Trophoblast cell (in vitro differentiated cells and primary cell): ENCODE data around the gene KLC3.

Experiments
- DNase-seq, 2 donors: peaks; one replicate each; pipeline ENCODE4 v3.0.0-alpha.2; 2016
- H2AFZ ChIP-seq: 2 replicates; pipeline ENCODE4 v1.6.1; 2013; ENCODE audit warnings: low read length, moderate library complexity, mild to moderate bottlenecking; ENCODE audit not compliant: insufficient read depth, poor library complexity
- H2AK5ac ChIP-seq: 2 replicates; pipeline ENCODE4 v1.6.1; 2013; ENCODE audit warnings: mild to moderate bottlenecking, low read length
- H2BK120ac ChIP-seq: 2 replicates; pipeline ENCODE4 v1.6.1; 2013; ENCODE audit warnings: low read length, mild to moderate bottlenecking, moderate library complexity; ENCODE audit not compliant: insufficient read depth, poor library complexity
- H2BK12ac ChIP-seq: 2 replicates; pipeline ENCODE4 v1.6.1; 2013; ENCODE audit warnings: mild to moderate bottlenecking, low read length, moderate library complexity
- H2BK5ac ChIP-seq: 2 replicates; pipeline ENCODE4 v1.6.1; 2013; ENCODE audit warnings: low read length, low read depth, moderate library complexity, mild to moderate bottlenecking; ENCODE audit not compliant: poor library complexity
- H3K14ac ChIP-seq: 2 replicates; pipeline ENCODE4 v1.6.1; 2013; ENCODE audit warnings: mild to moderate bottlenecking, low read length
- H3K18ac ChIP-seq: 2 replicates; pipeline ENCODE4 v1.6.1; 2013; ENCODE audit warnings: mild to moderate bottlenecking, low read length
- H3K23ac ChIP-seq: 2 replicates; pipeline ENCODE4 v1.6.1; 2013; ENCODE audit warnings: low read length
- H3K27ac ChIP-seq: 2 replicates; pipeline ENCODE4 v1.5.1; 2013; ENCODE audit warnings: low read depth, mild to moderate bottlenecking, inconsistent platforms, low read length, moderate library complexity
- H3K27me3 ChIP-seq: 2 replicates; pipeline ENCODE4 v1.6.1; 2013; ENCODE audit warnings: inconsistent platforms, mild to moderate bottlenecking, low read length, moderate library complexity; ENCODE audit not compliant: insufficient read depth
- H3K36me3 ChIP-seq, 2 experiments: 1 replicate in 1 of 2; 2 replicates in 1 of 2; pipeline ENCODE4 v1.6.1; 2013; ENCODE audit warnings: low read length in 2 of 2, mild to moderate bottlenecking in 2 of 2, moderate library complexity in 1 of 2; ENCODE audit not compliant: insufficient read depth in 2 of 2, control insufficient read depth in 1 of 2
- H3K4ac ChIP-seq: 2 replicates; pipeline ENCODE4 v1.6.1; 2013; ENCODE audit warnings: low read depth, mild to moderate bottlenecking, low read length, moderate library complexity
- H3K4me1 ChIP-seq, 2 experiments: 1 replicate in 1 of 2; 2 replicates in 1 of 2; pipeline ENCODE4 v1.6.1; 2013; ENCODE audit warnings: low read length in 2 of 2, mild to moderate bottlenecking in 2 of 2, moderate library complexity in 1 of 2; ENCODE audit not compliant: insufficient read depth in 2 of 2, control insufficient read depth in 1 of 2
- H3K4me2 ChIP-seq: 2 replicates; pipeline ENCODE4 v1.6.1; 2013; ENCODE audit warnings: inconsistent platforms, mild to moderate bottlenecking, low read length, moderate library complexity
- H3K4me3 ChIP-seq: 2 replicates; pipeline ENCODE4 v1.5.1; 2013; ENCODE audit warnings: mild to moderate bottlenecking, low read depth, low read length, inconsistent platforms
- H3K79me1 ChIP-seq: one replicate; pipeline ENCODE4 v1.6.1; 2013; ENCODE audit warnings: low read length
- H3K79me2 ChIP-seq: 2 replicates; pipeline ENCODE4 v1.6.1; 2013; ENCODE audit warnings: low read length, mild to moderate bottlenecking; ENCODE audit not compliant: control insufficient read depth, insufficient read depth, poor library complexity
- H3K9ac ChIP-seq: 2 replicates; pipeline ENCODE4 v1.6.1; 2013; ENCODE audit warnings: mild to moderate bottlenecking, low read length
- H3K9me3 ChIP-seq: 2 replicates; pipeline ENCODE4 v1.6.1; 2013; ENCODE audit warnings: low read depth, mild to moderate bottlenecking, control low read depth, inconsistent platforms, low read length; ENCODE audit not compliant: insufficient read depth
- H4K12ac ChIP-seq: 2 replicates; pipeline ENCODE4 v1.6.1; 2013; ENCODE audit warnings: low read depth, mild to moderate bottlenecking, low read length, moderate library complexity
- H4K8ac ChIP-seq: 2 replicates; pipeline ENCODE4 v1.6.1; 2013; ENCODE audit warnings: low read depth, mild to moderate bottlenecking, low read length, moderate library complexity
- H4K91ac ChIP-seq: one replicate; pipeline ENCODE4 v1.6.1; 2013; ENCODE audit warnings: low read depth, mild to moderate bottlenecking, low read length, moderate library complexity
- WGBS: extraction: QIAGEN DNeasy Blood & Tissue Kit; methylation state at CpG from one replicate; pipeline ENCODE4 v1.1.7; 2013; ENCODE audit warnings: missing lambda C conversion rate; ENCODE audit not compliant: insufficient read length, insufficient coverage; ENCODE audit errors: extremely low coverage; 5-methylcytosine and 5-hydroxymethylcytosine counted together

KLC3 gene

DNA sequence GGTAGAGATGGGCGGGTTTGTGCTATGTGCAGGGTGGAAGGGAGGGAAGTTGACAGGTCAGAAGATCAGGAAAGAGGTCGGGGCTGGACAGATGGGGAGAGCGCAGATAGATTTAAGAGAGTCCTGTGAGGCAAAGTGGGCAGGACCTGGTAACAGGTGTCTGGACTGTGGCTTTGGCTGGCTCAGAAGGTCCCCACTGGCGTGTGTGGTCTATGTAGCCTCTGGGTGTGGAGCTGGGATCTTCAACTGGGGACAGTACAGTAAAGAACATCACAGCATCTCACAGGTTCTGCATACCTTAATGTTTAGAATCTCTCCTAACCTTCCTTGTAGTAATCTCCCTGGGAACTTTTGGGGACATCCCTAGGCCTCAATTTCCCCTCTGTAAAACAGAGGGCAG is 35.5 kb upstream of the KLC3 start:
- Histone ChIP-seq H3K4me3 (no peak overlapping the region), H3K9ac (no peak overlapping the region), H2BK12ac (no peak overlapping the region), H3K14ac (no peak overlapping the region), H3K36me3 (peaks cover 8 to 16% of the 10 kb centered on the region in 2 experiments), H3K9me3 (peaks cover 8% of the 10 kb centered on the region), H2BK5ac (no peak overlapping the region), H2AK5ac (no peak overlapping the region), H2BK120ac (no peak overlapping the region), H3K23ac (no peak overlapping the region), H3K4ac (no peak overlapping the region), H4K12ac (no peak overlapping the region), H3K79me1 (no peaks in the 10 kb centered on the region), H3K4me2 (no peak overlapping the region), H4K8ac (no peak overlapping the region), H2AFZ (no peak overlapping the region), H3K27me3 (no peaks in the 10 kb centered on the region), H3K4me1 (no peaks in the 10 kb centered on the region), H3K27ac (no peak overlapping the region), H3K18ac (no peak overlapping the region), H4K91ac (no peak overlapping the region), H3K79me2 (no peaks in the 10 kb centered on the region)
- WGBS: 100% methylated on average over 1 of the region's 4 CpGs
- no peak for DNase-seq

DNA sequence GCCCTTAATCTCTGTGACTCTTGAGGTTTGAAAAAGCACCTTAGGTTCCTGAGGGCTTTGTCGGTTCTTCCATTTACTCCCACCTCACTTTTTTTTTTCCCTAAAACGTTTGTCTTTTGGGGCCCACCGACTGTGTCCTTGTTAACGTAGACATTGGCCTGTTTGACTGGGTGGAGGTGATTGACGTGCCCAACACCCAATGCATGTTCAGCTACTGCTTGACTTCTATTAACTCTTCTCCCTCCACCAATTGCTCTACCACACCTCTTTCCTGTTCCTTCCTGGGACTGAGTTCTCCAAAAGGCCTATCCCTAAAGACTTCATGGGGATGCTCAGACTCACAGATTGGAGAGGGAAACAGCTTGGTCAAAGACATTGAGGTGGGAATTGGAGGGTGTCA is 35.1 kb upstream of the KLC3 start:
- Histone ChIP-seq H2BK12ac (no peak overlapping the region), H3K36me3 (peaks cover 5 to 12% of the 10 kb centered on the region in 2 experiments), H4K91ac (no peak overlapping the region), H3K18ac (no peak overlapping the region), H3K4me2 (no peak overlapping the region), H3K23ac (no peak overlapping the region), H3K79me2 (no peaks in the 10 kb centered on the region), H2BK120ac (no peak overlapping the region), H2BK5ac (no peak overlapping the region), H3K27ac (no peak overlapping the region), H3K4me3 (no peak overlapping the region), H3K27me3 (no peaks in the 10 kb centered on the region), H4K8ac (no peak overlapping the region), H3K4me1 (no peaks in the 10 kb centered on the region), H3K9me3 (peaks cover 6% of the 10 kb centered on the region), H2AK5ac (no peak overlapping the region), H3K9ac (no peak overlapping the region), H3K79me1 (no peaks in the 10 kb centered on the region), H3K14ac (no peak overlapping the region), H2AFZ (no peak overlapping the region), H4K12ac (no peak overlapping the region), H3K4ac (no peak overlapping the region)
- no peak for DNase-seq
- no CpG with 5 or more reads among the region's 5 CpGs for WGBS

DNA sequence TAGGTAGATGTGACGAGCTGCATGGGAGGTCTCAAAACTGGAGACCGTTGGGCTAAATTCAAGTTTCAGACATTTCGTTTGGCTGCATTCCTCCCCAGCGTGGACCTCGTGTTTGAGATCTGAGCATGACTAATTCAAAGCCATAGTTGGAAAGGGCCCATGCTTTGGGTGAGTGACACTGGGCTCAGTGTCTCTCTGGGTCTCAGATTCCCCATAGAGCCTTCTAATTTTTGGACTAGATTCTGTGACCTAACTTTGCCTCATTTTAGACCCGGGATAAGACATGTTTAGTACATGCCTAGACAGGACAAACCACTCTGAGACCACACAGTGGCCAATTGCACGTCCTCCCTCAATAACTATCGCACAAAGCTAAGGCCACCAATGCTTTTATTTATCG is 34.5 kb upstream of the KLC3 start:
- H3K14ac ChIP-seq: no peak overlapping the region

DNA sequence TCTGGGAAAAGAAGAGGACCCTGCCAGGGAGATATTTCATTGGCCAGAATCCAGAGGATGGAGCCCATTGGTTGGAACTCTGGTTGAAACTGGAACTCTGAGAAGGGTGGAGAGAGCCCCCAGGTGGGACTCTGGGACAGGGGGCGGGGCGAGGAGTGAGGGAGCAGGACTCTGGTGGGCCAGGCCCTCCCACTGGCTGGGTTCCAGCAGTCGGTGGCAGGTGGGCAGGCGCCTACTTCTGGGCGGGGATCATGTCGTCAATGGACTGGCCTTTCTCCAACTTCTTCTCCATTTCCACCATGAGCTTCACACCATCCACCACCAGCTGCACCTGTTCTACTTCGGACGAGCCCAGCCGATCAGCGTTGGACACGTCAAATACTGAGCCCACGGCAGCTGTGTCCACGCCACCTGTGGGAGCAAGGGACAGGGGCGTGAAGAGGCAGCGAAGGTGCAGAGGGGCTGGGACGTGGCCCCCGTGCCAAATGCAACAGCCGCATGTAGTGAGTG is 34.0 kb upstream of the KLC3 start:
- Histone ChIP-seq H3K14ac (no peak overlapping the region), H3K4ac (no peak overlapping the region), H3K79me1 (no peaks in the 10 kb centered on the region), H4K91ac (no peak overlapping the region), H3K27me3 (no peaks in the 10 kb centered on the region), H2BK12ac (no peak overlapping the region), H3K4me2 (no peak overlapping the region), H3K4me1 (no peaks in the 10 kb centered on the region), H2AK5ac (no peak overlapping the region), H3K36me3 (peaks cover 0 to 9% of the 10 kb centered on the region in 2 experiments), H2BK5ac (no peak overlapping the region), H3K9me3 (peaks cover 6% of the 10 kb centered on the region), H3K79me2 (no peaks in the 10 kb centered on the region), H4K8ac (no peak overlapping the region), H4K12ac (no peak overlapping the region), H2AFZ (no peak overlapping the region), H3K4me3 (no peak overlapping the region), H3K27ac (no peak overlapping the region), H3K18ac (no peak overlapping the region), H2BK120ac (no peak overlapping the region), H3K23ac (no peak overlapping the region), H3K9ac (no peak overlapping the region)
- no CpG with 5 or more reads among the region's 18 CpGs for WGBS
- DNase-seq: no peak

More for the DNA sequence above, 34.5 kb upstream of the KLC3 start:
- Histone ChIP-seq H3K27ac (no peak overlapping the region), H3K4me1 (no peaks in the 10 kb centered on the region), H4K12ac (no peak overlapping the region), H3K9ac (no peak overlapping the region), H3K4me2 (no peak overlapping the region), H2BK5ac (no peak overlapping the region), H2AFZ (no peak overlapping the region), H3K4ac (no peak overlapping the region), H3K23ac (no peak overlapping the region), H3K27me3 (no peaks in the 10 kb centered on the region), H3K79me1 (no peaks in the 10 kb centered on the region), H3K9me3 (peaks cover 6% of the 10 kb centered on the region), H4K91ac (no peak overlapping the region), H2BK12ac (no peak overlapping the region), H3K36me3 (peaks cover 0 to 9% of the 10 kb centered on the region in 2 experiments), H2AK5ac (no peak overlapping the region), H2BK120ac (no peak overlapping the region), H3K18ac (no peak overlapping the region), H3K4me3 (no peak overlapping the region), H3K79me2 (no peaks in the 10 kb centered on the region), H4K8ac (no peak overlapping the region)
- WGBS: no CpG with 5 or more reads among the region's 9 CpGs
- peak in 1 of 2 donors; percentile 18 for DNase-seq
